Activated CD8-positive, alpha-beta memory T cell treated with anti-CD3 and anti-CD28 coated beads, Interleukin-2, amount 50 U/mL, for 4 hours (primary cell): Measurements from ENCODE around the gene SIRT7.

ENCODE experiments used
- DNase-seq: peaks from one replicate; pipeline ENCODE4 v3.0.0-alpha.2; 2020

SIRT7 gene

GRCh38 chr17:81917565-81918332 is at the start of gene SIRT7:
Gene SIRT7 (minus strand): TSS chr17:81918176. CDS start chr17:81918131, 45 bp downstream.
- DNase-seq: peak; percentile 79

- no peak for DNase-seq
Observed at GRCh38 chr17:81967244-81967532, 49.2 kb upstream of the SIRT7 start.

- DNase-seq: no peak
Observed at GRCh38 chr17:81966343-81967243, 48.6 kb upstream of the SIRT7 start.

GRCh38 chr17:81964081-81964849 is 46.3 kb upstream of the SIRT7 start:
- no peak for DNase-seq

- DNase-seq: no peak
Observed at GRCh38 chr17:81962499-81963441, 44.8 kb upstream of the SIRT7 start.

- DNase-seq: no peak
Observed at GRCh38 chr17:81961521-81962498, 43.8 kb upstream of the SIRT7 start.

- DNase-seq: no peak
Observed at GRCh38 chr17:81961087-81961511, 43.1 kb upstream of the SIRT7 start, which contains the start of gene NOTUM. Gene NOTUM (minus strand): TSS chr17:81961187. CDS start chr17:81960909, 278 bp downstream.

GRCh38 chr17:81960130-81960958 is 42.4 kb upstream of the SIRT7 start:
- no peak for DNase-seq

GRCh38 chr17:81959362-81960129 is 41.6 kb upstream of the SIRT7 start:
- DNase-seq: peak; percentile 87

GRCh38 chr17:81958633-81959342 is 40.8 kb upstream of the SIRT7 start:
- no peak for DNase-seq

- no peak for DNase-seq
Observed at GRCh38 chr17:81957691-81958432, 39.9 kb upstream of the SIRT7 start.

GRCh38 chr17:81956607-81957589 is 38.9 kb upstream of the SIRT7 start:
- DNase-seq: no peak

- no peak for DNase-seq
Observed at GRCh38 chr17:81955756-81956544, 38.0 kb upstream of the SIRT7 start.

GRCh38 chr17:81955058-81955681 is 37.2 kb upstream of the SIRT7 start:
- DNase-seq: no peak
